PFSK-1 (cell line): ENCODE results near the gene MYL4.

Experiments
- POLR2AphosphoS5 ChIP-seq: IDR thresholded peaks from 2 replicates; pipeline ENCODE4 v1.6.1; 2012; ENCODE audit warnings: low read depth, mild to moderate bottlenecking, control low read depth, low read length, moderate library complexity
- SIN3A ChIP-seq: IDR thresholded peaks from 2 replicates; pipeline ENCODE4 v1.6.1; 2012; ENCODE audit warnings: mild to moderate bottlenecking, low read length, moderate library complexity, borderline replicate concordance; ENCODE audit not compliant: insufficient read depth
- TAF1 ChIP-seq: IDR thresholded peaks from 2 replicates; pipeline ENCODE4 v1.6.1; 2012; ENCODE audit warnings: low read length, control low read depth, borderline replicate concordance; ENCODE audit not compliant: insufficient read depth
- TF ChIP-seq, protein P1 (sequence below), 2 experiments: IDR thresholded peaks; 2 replicates each; pipeline versions ENCODE4 v1.6.1 to v1.8.0; 2011 to 2012; ENCODE audit warnings: low read depth in 2 of 2, low read length in 2 of 2, control low read depth in 1 of 2, inconsistent platforms in 1 of 2, mild to moderate bottlenecking in 1 of 2, moderate library complexity in 1 of 2; ENCODE audit not compliant: insufficient read depth in 1 of 2

DNA sequence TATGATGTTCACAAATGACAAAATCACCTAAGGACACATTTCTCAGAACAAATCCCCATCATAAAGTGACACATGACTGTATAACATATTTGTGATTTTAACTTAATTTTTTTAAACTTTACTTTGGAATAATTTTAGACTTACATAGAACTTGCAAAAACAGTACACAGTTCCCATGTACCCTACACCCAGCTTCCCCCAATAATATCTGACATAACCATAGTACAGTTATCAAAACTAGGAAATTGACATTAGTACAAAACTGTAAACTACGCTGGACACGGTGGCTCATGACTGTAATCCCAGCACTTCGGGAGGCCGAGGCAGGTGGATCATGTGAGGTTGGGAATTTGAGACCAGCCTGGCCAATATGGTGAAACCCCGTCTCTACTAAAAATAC, 44.9 kb upstream of the MYL4 start:
- TF ChIP-seq TAF1 (no peak), POLR2AphosphoS5 (no peak), SIN3A (no peak)
- TF ChIP-seq, protein P1, sequence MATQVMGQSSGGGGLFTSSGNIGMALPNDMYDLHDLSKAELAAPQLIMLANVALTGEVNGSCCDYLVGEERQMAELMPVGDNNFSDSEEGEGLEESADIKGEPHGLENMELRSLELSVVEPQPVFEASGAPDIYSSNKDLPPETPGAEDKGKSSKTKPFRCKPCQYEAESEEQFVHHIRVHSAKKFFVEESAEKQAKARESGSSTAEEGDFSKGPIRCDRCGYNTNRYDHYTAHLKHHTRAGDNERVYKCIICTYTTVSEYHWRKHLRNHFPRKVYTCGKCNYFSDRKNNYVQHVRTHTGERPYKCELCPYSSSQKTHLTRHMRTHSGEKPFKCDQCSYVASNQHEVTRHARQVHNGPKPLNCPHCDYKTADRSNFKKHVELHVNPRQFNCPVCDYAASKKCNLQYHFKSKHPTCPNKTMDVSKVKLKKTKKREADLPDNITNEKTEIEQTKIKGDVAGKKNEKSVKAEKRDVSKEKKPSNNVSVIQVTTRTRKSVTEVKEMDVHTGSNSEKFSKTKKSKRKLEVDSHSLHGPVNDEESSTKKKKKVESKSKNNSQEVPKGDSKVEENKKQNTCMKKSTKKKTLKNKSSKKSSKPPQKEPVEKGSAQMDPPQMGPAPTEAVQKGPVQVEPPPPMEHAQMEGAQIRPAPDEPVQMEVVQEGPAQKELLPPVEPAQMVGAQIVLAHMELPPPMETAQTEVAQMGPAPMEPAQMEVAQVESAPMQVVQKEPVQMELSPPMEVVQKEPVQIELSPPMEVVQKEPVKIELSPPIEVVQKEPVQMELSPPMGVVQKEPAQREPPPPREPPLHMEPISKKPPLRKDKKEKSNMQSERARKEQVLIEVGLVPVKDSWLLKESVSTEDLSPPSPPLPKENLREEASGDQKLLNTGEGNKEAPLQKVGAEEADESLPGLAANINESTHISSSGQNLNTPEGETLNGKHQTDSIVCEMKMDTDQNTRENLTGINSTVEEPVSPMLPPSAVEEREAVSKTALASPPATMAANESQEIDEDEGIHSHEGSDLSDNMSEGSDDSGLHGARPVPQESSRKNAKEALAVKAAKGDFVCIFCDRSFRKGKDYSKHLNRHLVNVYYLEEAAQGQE (IDR thresholded peaks at IDR 0.05; ENCODE audit: insufficient read depth in 1 of 2, low read depth in 2 of 2, low read length in 2 of 2): no peak
